Keratinocyte (primary cell): ENCODE data around the gene APPL2. TPM values are rescaled to one million over a fixed set of nuclear protein-coding genes. Genes with fewer than 3 reads are reported as not detected.
"Not testable (repeated sequence)": the region's sequence is repeated elsewhere in the genome, so short reads cannot be mapped to it uniquely, and the experiment has no call there.

Source experiments
- DNase-seq: peaks from one replicate; pipeline ENCODE4 v3.0.0-alpha.2; 2011; ENCODE audit warnings: low read depth, missing footprints, low spot score
- FAIRE-seq: peaks from 2 replicates; lab custom pipeline; 2011; peaks lifted over from hg19 to GRCh38; lab: Jason Lieb, UNC
- H2AFZ ChIP-seq: 2 replicates; pipeline ENCODE4 v1.6.0; 2012; ENCODE audit warnings: low read length, control low read depth, inconsistent platforms; ENCODE audit not compliant: control insufficient read depth
- H3K27ac ChIP-seq: 2 replicates; pipeline ENCODE4 v1.5.1; 2011; ENCODE audit warnings: low read length; ENCODE audit not compliant: control insufficient read depth, insufficient read depth
- H3K27me3 ChIP-seq: 3 replicates; pipeline ENCODE4 v1.6.0; 2011; ENCODE audit warnings: low read length; ENCODE audit not compliant: control insufficient read depth, insufficient read depth; ENCODE audit errors: extremely low read depth
- H3K36me3 ChIP-seq, 2 experiments: 2 replicates in 1 of 2; 3 replicates in 1 of 2; pipeline ENCODE4 v1.5.1; 2011; ENCODE audit warnings: low read length in 2 of 2, mild to moderate bottlenecking in 1 of 2; ENCODE audit not compliant: control insufficient read depth in 2 of 2, insufficient read depth in 2 of 2; ENCODE audit errors: extremely low read depth in 1 of 2
- H3K4me1 ChIP-seq: 3 replicates; pipeline ENCODE4 v1.5.1; 2011; ENCODE audit warnings: low read length; ENCODE audit not compliant: control insufficient read depth, insufficient read depth; ENCODE audit errors: extremely low read depth
- H3K4me2 ChIP-seq: 3 replicates; pipeline ENCODE4 v1.6.0; 2011; ENCODE audit warnings: low read depth, low read length; ENCODE audit not compliant: control insufficient read depth, insufficient read depth; ENCODE audit errors: extremely low read depth
- H3K4me3 ChIP-seq, 3 experiments: fragments of 200-600 bp in 1 of 3; sonication (generic) in 1 of 3; 2 replicates in 2 of 3; 3 replicates in 1 of 3; pipeline ENCODE4 v1.5.1; 2011 to 2016; ENCODE audit warnings: low read length in 3 of 3, mild to moderate bottlenecking in 3 of 3, control low read depth in 2 of 3, inconsistent platforms in 1 of 3, low read depth in 1 of 3, mixed read lengths in 1 of 3, mixed run types in 1 of 3, moderate library complexity in 1 of 3; ENCODE audit not compliant: control insufficient read depth in 2 of 3, insufficient read depth in 2 of 3; ENCODE audit errors: extremely low read depth in 1 of 3
- H3K79me2 ChIP-seq: 2 replicates; pipeline ENCODE4 v1.6.0; 2012; ENCODE audit warnings: low read length; ENCODE audit not compliant: control insufficient read depth, insufficient read depth
- H3K9ac ChIP-seq: 3 replicates; pipeline ENCODE4 v1.6.0; 2011; ENCODE audit warnings: low read length; ENCODE audit not compliant: control insufficient read depth, insufficient read depth; ENCODE audit errors: extremely low read depth
- H3K9me1 ChIP-seq: 3 replicates; pipeline ENCODE4 v1.6.0; 2011; ENCODE audit warnings: low read length; ENCODE audit not compliant: control insufficient read depth, insufficient read depth; ENCODE audit errors: extremely low read depth
- H3K9me3 ChIP-seq: 2 replicates; pipeline ENCODE4 v1.5.1; 2012; ENCODE audit warnings: low read depth, low read length; ENCODE audit not compliant: control insufficient read depth
- H4K20me1 ChIP-seq: 3 replicates; pipeline ENCODE4 v1.6.0; 2011; ENCODE audit warnings: low read length; ENCODE audit not compliant: control insufficient read depth, insufficient read depth; ENCODE audit errors: extremely low read depth
- EZH2 ChIP-seq: IDR thresholded peaks from one replicate; pipeline ENCODE4 v1.6.1; 2012; ENCODE audit warnings: inconsistent platforms, mild to moderate bottlenecking, low read length, moderate library complexity
- dilution Hi-C: fragments of 300-500 bp; cut with MboI; formaldehyde crosslinking; loops from one replicate; pipeline ENCODE4 v1.7.0; 2020; ENCODE audit warnings: low sequenced_read_pairs; ENCODE audit not compliant: extremely low pct_ligation_motif_present
- polyA plus RNA-seq, 5 experiments: library from polyadenylated mRNA; depleted of rRNA in 3 of 5; stranded (reverse) in 3 of 5; stranded (forward) in 1 of 5; unstranded in 1 of 5; fragments of >200 nt; gene quantifications; 1 replicate in 1 of 5; 2 replicates in 3 of 5; 3 replicates in 1 of 5; pipeline versions ENCODE4 v1.2.1 to v1.2.3, GENCODE V29; 2011 to 2012; ENCODE audit warnings: missing spikeins in 2 of 5, low read depth in 1 of 5, low replicate concordance in 1 of 5
- TF ChIP-seq, protein P1 (sequence below), 3 experiments: IDR thresholded peaks in 1 of 3; conservative IDR thresholded peaks in 1 of 3; optimal IDR thresholded peaks in 1 of 3; 2 replicates in 2 of 3; 3 replicates in 1 of 3; pipeline versions ENCODE3 to v1.5.1; 2011; ENCODE audit warnings: low read length in 3 of 3, mild to moderate bottlenecking in 3 of 3, moderate library complexity in 2 of 3, control low read depth in 1 of 3, inconsistent platforms in 1 of 3; ENCODE audit not compliant: insufficient read depth in 2 of 3; ENCODE audit errors: extremely low read depth in 1 of 3

Gene APPL2
- polyA plus RNA-seq, 1 donor (not counting 4 experiments of a cell fraction or from before 2014, with no cell fraction given): 26.1 TPM

DNA sequence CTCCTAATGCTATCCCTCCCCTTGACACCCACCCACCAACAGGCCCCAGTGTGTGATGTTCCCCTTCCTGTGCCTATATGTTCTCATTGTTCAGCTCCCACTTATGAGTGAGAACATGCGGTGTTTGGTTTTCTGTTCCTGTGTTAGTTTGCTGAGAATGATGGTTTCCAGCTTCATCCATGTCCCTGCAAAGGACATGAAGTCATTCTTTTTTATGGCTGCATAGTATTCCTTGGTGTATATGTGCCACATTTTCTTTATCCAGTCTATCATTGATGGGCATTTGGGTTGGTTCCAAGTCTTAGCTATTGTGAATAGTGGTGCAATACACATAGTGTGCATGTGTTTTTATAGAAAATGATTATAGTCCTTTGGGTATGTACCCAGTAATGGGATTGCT lies 56.9 kb downstream of the APPL2 start:
- H3K79me2 ChIP-seq, dilution Hi-C loops, H3K9me3 ChIP-seq, H3K36me3 ChIP-seq, H3K27me3 ChIP-seq, H3K9ac ChIP-seq, H2AFZ ChIP-seq, H3K4me3 ChIP-seq, FAIRE-seq, H3K4me2 ChIP-seq, DNase-seq, H4K20me1 ChIP-seq, H3K4me1 ChIP-seq, H3K9me1 ChIP-seq, H3K27ac ChIP-seq: not testable (repeated sequence)

DNA sequence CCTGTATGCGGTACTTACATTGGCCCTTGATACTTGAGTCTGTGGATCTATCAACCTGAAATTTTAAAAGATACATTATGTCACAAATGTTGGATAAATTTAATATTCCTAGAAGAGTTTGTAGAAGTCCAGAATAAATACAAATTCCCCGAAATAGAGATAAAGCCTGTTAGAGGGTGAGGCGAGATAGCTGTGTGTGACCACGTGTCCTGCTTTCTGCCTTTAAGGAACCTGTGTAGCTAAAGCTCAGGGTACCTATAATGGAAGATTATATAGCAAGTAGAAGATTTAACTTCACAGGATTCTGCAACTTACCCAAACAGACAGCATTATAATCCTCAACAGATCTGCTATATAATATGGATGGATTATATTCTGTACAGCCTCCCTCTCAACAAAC lies 58.8 kb downstream of the APPL2 start:
- DNase-seq (no peak), FAIRE-seq (no peak)
- Histone ChIP-seq H3K79me2 (no peaks in the 10 kb centered on the region), H3K9me3 (no peaks in the 10 kb centered on the region), H3K4me1 (no peaks in the 10 kb centered on the region), H3K27me3 (no peaks in the 10 kb centered on the region), H3K27ac (no peak overlapping the region), H3K4me2 (no peak overlapping the region), H2AFZ (no peak overlapping the region), H3K9ac (no peak overlapping the region), H3K9me1 (no peaks in the 10 kb centered on the region), H4K20me1 (no peaks in the 10 kb centered on the region), H3K4me3 (no peak overlapping the region), H3K36me3 (peaks cover 0 to 4% of the 10 kb centered on the region in 2 experiments)
- dilution Hi-C loops: no loop called here
- TF ChIP-seq EZH2: no peak
- TF ChIP-seq, protein P1, sequence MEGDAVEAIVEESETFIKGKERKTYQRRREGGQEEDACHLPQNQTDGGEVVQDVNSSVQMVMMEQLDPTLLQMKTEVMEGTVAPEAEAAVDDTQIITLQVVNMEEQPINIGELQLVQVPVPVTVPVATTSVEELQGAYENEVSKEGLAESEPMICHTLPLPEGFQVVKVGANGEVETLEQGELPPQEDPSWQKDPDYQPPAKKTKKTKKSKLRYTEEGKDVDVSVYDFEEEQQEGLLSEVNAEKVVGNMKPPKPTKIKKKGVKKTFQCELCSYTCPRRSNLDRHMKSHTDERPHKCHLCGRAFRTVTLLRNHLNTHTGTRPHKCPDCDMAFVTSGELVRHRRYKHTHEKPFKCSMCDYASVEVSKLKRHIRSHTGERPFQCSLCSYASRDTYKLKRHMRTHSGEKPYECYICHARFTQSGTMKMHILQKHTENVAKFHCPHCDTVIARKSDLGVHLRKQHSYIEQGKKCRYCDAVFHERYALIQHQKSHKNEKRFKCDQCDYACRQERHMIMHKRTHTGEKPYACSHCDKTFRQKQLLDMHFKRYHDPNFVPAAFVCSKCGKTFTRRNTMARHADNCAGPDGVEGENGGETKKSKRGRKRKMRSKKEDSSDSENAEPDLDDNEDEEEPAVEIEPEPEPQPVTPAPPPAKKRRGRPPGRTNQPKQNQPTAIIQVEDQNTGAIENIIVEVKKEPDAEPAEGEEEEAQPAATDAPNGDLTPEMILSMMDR (optimal IDR thresholded peaks at IDR 0.05 in 1 of 3, IDR thresholded peaks at IDR 0.05 in 1 of 3, conservative IDR thresholded peaks at IDR 0.05 in 1 of 3; ENCODE audit: extremely low read depth in 1 of 3, insufficient read depth in 2 of 3, low read length in 3 of 3): no peak

DNA sequence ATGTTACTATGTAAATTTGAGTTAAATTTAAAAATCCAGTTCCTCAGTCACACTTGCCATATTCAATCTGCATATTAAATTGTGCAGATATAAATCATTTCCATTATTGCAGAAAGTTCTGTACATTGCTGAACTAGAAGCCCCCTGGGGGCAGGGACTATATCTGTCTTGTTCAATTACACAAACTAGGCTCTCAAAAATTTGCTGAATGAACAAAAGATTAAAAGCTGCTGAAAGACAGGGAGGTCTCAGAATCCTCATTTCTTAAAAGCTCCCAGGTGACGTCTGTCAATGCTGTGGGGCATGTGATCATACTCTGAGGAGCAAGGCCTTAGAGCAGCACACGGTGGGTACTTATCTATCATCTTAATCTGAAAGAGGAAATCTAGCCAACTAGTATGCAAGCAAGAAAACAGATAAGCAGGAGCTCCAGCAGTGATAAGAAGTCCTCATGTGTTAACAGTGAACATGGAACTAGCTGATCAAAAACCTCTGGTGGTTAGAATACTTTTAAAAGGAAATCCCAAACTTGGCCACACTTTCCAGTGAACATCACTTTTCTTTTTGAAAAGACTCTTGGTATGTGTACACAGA lies 60.5 kb downstream of the APPL2 start:
- no peaks in the 10 kb centered on the region for H3K9me1 ChIP-seq
- H3K79me2 ChIP-seq: no peaks in the 10 kb centered on the region
- FAIRE-seq (no peak), DNase-seq (no peak)
- H3K4me2 ChIP-seq: no peak overlapping the region
- H2AFZ ChIP-seq: no peak overlapping the region
- H3K27me3 ChIP-seq: no peaks in the 10 kb centered on the region
- dilution Hi-C loops: no loop called here
- no peaks in the 10 kb centered on the region for H3K9me3 ChIP-seq
- no peak overlapping the region for H3K27ac ChIP-seq
- H3K9ac ChIP-seq: no peak overlapping the region
- no peaks in the 10 kb centered on the region for H4K20me1 ChIP-seq
- H3K4me3 ChIP-seq: no peak overlapping the region
- H3K36me3 ChIP-seq: peaks cover 0 to 8% of the 10 kb centered on the region in 2 experiments
- TF ChIP-seq, protein P1 (optimal IDR thresholded peaks at IDR 0.05 in 1 of 3, IDR thresholded peaks at IDR 0.05 in 1 of 3, conservative IDR thresholded peaks at IDR 0.05 in 1 of 3; ENCODE audit: extremely low read depth in 1 of 3, insufficient read depth in 2 of 3, low read length in 3 of 3): no peak
- no peak for TF ChIP-seq EZH2
- H3K4me1 ChIP-seq: no peaks in the 10 kb centered on the region
